HL-60 (cell line): ENCODE measurements around the gene TMUB1.

Experiments used
- GABPA ChIP-seq: IDR thresholded peaks from 2 replicates; pipeline ENCODE4 v1.6.1; 2012; ENCODE audit warnings: low read depth
- POLR2AphosphoS5 ChIP-seq: IDR thresholded peaks from 2 replicates; pipeline ENCODE4 v1.6.1; 2012; ENCODE audit warnings: low read depth
- TF ChIP-seq, protein P1 (sequence below): IDR thresholded peaks from one replicate; pipeline ENCODE4 v1.5.1; 2011; ENCODE audit warnings: low read length, control low read depth, inconsistent platforms; ENCODE audit not compliant: insufficient read depth
- TF ChIP-seq, protein P2 (sequence below): IDR thresholded peaks from 2 replicates; pipeline ENCODE4 v1.6.1; 2012; ENCODE audit warnings: low read depth; ENCODE audit not compliant: insufficient replicate concordance

DNA sequence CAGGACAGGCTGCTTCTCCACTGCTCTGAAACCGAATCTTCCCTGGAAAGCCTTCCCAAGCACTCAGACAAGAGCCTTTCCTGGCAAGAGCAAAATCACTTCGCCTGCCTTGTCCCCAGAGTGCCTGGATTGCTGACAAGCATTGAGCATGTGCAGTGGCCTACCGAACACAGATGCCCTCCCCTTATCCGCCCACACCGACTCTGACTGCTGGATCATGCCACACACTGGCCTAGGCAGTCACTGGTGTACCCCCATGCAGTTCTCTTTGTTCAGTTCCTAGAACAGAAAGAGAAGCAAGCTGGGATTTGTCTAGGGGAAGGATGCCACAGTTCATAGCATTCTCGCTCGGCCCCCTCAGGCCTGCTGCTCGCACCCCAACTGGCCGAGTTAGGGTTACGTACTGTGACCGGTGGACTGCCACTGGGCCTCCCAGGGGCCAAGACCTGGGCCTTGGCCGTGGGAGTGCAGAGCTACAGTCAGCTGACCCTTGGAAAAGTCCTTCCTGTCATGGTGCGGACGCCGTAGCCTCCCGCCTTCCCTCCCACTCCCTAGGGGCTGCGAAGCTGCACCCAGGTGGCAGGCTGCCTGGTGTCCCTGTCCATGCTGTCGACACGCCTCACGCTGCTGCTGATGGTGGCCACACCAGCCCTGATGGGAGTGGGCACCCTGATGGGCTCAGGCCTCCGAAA is 48.1 kb downstream of the TMUB1 start:
- TF ChIP-seq, protein P1, sequence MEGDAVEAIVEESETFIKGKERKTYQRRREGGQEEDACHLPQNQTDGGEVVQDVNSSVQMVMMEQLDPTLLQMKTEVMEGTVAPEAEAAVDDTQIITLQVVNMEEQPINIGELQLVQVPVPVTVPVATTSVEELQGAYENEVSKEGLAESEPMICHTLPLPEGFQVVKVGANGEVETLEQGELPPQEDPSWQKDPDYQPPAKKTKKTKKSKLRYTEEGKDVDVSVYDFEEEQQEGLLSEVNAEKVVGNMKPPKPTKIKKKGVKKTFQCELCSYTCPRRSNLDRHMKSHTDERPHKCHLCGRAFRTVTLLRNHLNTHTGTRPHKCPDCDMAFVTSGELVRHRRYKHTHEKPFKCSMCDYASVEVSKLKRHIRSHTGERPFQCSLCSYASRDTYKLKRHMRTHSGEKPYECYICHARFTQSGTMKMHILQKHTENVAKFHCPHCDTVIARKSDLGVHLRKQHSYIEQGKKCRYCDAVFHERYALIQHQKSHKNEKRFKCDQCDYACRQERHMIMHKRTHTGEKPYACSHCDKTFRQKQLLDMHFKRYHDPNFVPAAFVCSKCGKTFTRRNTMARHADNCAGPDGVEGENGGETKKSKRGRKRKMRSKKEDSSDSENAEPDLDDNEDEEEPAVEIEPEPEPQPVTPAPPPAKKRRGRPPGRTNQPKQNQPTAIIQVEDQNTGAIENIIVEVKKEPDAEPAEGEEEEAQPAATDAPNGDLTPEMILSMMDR: no peak
- TF ChIP-seq, protein P2, sequence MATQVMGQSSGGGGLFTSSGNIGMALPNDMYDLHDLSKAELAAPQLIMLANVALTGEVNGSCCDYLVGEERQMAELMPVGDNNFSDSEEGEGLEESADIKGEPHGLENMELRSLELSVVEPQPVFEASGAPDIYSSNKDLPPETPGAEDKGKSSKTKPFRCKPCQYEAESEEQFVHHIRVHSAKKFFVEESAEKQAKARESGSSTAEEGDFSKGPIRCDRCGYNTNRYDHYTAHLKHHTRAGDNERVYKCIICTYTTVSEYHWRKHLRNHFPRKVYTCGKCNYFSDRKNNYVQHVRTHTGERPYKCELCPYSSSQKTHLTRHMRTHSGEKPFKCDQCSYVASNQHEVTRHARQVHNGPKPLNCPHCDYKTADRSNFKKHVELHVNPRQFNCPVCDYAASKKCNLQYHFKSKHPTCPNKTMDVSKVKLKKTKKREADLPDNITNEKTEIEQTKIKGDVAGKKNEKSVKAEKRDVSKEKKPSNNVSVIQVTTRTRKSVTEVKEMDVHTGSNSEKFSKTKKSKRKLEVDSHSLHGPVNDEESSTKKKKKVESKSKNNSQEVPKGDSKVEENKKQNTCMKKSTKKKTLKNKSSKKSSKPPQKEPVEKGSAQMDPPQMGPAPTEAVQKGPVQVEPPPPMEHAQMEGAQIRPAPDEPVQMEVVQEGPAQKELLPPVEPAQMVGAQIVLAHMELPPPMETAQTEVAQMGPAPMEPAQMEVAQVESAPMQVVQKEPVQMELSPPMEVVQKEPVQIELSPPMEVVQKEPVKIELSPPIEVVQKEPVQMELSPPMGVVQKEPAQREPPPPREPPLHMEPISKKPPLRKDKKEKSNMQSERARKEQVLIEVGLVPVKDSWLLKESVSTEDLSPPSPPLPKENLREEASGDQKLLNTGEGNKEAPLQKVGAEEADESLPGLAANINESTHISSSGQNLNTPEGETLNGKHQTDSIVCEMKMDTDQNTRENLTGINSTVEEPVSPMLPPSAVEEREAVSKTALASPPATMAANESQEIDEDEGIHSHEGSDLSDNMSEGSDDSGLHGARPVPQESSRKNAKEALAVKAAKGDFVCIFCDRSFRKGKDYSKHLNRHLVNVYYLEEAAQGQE: no peak
- TF ChIP-seq POLR2AphosphoS5 (no peak), GABPA (no peak)
